Measurements from ENCODE around the gene GRB7.
"Not testable (repeated sequence)": the region's sequence is repeated elsewhere in the genome, so short reads cannot be mapped to it uniquely, and the experiment has no call there.

Gene GRB7
- total RNA-seq, result 0 to 0.17 reads per million in 2 experiments

- DNase-seq (ENCODE audit: low read depth), result no peak
These were observed at the start of gene GRB7 for GRCh38 chr17:39737760-39738567. TSS of gene GRB7 (plus strand) at chr17:39737938. CDS start at chr17:39742302, 4,364 bp downstream.

DNA sequence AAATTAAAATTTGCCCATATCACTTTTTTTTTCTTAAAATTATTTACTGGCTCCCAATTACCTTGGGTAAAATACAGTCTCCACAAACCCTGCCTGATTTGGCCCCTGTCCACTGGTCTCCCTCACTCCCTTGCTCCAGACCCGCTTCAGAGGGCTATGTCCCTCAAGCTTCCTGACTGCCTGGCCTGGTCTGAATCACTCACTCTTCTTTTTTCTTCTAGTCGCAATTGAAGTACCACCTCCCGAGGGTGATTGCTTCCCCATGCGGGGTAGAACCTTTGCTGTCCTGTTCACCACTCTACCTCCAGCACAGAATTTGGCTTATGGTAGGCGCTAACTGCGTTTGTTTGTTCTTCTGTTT lies 49.3 kb upstream of the GRB7 start:
- DNase-seq (ENCODE audit: low read depth), result no peak

- no peak for DNase-seq (ENCODE audit: low read depth)
These were observed 48.8 kb upstream of the GRB7 start for GRCh38 chr17:39688945-39689344.

- no peak for DNase-seq (ENCODE audit: low read depth)
These were observed 43.1 kb upstream of the GRB7 start for GRCh38 chr17:39694593-39694992.

- no peak for DNase-seq (ENCODE audit: low read depth)
These were observed 42.7 kb upstream of the GRB7 start for GRCh38 chr17:39695089-39695474.

- no peak for DNase-seq (ENCODE audit: low read depth)
These were observed 41.0 kb upstream of the GRB7 start for GRCh38 chr17:39696731-39697130.

DNA sequence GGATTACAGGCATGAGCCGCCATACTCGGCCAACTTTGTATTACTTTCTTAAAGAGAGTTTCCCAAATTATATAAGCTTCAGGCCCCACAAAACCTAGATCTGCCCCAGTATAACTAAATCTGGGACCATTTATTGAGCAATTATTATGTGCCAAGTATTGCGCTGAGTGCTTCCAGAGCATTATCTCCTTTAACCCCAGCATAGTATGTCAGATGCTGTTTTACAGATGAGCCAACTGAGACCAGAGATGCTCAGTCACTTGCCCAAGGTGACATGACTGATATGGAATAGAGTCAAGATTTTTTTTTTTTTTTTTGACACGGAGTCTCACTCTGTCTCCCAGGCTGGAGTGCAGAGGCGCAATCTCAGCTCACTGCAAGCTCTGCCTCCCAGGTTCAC lies 39.8 kb upstream of the GRB7 start:
- no peak for DNase-seq (ENCODE audit: low read depth)

- DNase-seq (ENCODE audit: low read depth), result not testable (repeated sequence)
These were observed 38.5 kb upstream of the GRB7 start for GRCh38 chr17:39699157-39699817.

DNA sequence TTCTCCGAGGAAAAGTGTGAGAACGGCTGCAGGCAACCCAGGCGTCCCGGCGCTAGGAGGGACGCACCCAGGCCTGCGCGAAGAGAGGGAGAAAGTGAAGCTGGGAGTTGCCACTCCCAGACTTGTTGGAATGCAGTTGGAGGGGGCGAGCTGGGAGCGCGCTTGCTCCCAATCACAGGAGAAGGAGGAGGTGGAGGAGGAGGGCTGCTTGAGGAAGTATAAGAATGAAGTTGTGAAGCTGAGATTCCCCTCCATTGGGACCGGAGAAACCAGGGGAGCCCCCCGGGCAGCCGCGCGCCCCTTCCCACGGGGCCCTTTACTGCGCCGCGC lies 38.0 kb upstream of the GRB7 start, which contains the start of gene ERBB2:
ERBB2 (plus strand) TSS at position 247 of the 330 bp plus-strand sequence. CDS start 175 bp downstream, outside the sequence.
- no peak for DNase-seq (ENCODE audit: low read depth)

DNA sequence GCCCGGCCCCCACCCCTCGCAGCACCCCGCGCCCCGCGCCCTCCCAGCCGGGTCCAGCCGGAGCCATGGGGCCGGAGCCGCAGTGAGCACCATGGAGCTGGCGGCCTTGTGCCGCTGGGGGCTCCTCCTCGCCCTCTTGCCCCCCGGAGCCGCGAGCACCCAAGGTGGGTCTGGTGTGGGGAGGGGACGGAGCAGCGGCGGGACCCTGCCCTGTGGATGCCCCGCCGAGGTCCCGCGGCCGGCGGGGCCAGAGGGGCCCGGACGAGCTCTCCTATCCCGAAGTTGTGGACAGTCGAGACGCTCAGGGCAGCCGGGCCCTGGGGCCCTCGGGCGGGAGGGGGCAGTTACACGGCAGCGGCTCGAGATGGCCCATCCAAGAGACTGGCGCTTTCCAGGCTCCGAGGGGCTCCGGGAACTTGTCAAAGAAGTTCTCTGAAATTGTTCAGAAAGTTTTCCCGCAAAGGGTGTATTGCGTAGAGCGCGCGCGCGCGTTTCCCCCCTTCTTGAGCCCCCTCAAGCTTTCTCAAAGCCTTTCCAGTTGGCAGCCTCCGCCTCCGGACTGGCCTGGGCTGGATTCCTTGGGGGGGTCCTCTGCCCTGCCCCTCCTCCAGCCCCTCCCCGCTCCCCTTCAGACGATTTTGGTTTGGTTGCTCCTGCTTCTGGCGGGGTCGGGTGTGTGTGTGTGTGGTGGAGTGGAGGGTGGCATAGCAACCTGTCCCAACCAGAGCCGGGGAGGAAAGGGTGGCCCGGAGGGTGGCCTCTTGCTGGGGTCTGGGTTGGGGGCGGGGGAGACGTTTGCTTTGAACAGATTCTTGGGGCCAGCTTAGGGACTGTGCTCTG lies 37.4 kb upstream of the GRB7 start:
- no peak for DNase-seq (ENCODE audit: low read depth)

- DNase-seq (ENCODE audit: low read depth), result no peak
These were observed 36.5 kb upstream of the GRB7 start for GRCh38 chr17:39701012-39701783.

- DNase-seq (ENCODE audit: low read depth), result no peak
These were observed 35.8 kb upstream of the GRB7 start for GRCh38 chr17:39701784-39702422.

DNA sequence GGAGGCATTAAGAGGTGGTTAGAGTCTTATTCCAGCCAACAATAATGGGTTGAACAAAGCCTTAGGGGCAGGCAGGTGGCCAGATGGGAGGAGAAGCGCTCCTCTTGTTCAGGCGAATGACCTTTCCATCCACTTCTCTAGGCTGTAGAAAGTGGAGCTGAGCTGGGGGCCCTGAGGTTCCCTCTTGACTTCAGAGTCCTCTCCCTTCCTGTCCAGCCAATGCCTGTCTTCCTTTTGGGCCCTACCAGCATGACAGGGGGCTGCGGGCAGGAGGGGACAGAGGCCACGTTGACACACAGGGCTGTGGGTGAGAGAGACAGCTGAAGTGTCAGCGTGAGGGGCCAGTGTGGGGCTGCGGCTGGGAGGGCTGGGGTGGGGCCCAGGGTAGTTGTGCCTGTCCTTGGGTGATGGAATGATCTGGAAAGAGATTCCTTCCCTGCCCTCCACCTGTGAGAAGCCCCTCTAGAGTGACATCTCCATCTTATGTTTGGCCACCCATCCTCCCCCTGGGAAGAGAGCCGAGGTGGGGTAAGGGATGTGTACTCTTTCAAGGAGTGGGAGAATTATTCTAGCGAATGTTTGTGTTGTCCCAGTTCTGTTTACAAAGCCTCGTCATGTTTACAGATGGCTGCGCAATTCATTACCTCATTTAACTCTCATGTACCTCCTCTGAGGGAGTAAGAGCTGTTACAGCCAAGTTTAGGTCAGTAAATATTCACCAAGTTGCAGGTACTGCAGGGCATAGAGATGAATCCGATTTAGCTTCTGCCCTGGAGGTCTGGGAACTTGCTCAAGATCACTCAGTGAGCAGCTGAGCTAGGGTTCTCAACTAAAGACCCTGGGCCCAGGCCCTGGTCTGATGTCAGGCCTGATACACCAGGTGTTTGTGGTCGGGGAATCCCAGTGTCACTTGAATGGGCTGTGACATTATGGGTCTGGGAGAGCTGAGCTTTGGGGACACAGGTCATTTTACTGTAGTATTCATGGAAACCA lies 34.5 kb upstream of the GRB7 start:
- no peak for DNase-seq (ENCODE audit: low read depth)

GRCh38 chr17:39703913-39704312 lies 33.8 kb upstream of the GRB7 start:
- no peak for DNase-seq (ENCODE audit: low read depth)

GRCh38 chr17:39704821-39705551 lies 32.8 kb upstream of the GRB7 start:
- DNase-seq (ENCODE audit: low read depth), result no peak

GRCh38 chr17:39705786-39706348 lies 31.9 kb upstream of the GRB7 start:
- DNase-seq (ENCODE audit: low read depth), result no peak

- no peak for DNase-seq (ENCODE audit: low read depth)
These were observed 31.4 kb upstream of the GRB7 start for GRCh38 chr17:39706383-39706782.

- DNase-seq (ENCODE audit: low read depth), result no peak
These were observed 30.8 kb upstream of the GRB7 start for GRCh38 chr17:39706921-39707337.

All from T follicular helper cell (primary cell).